SU-DHL-6 (cell line): ENCODE measurements around the gene KIAA0040.

ENCODE experiments used
- H2AFZ ChIP-seq: fragments of 200-600 bp; sonication (generic); 2 replicates; pipeline ENCODE4 v1.6.1; 2014; ENCODE audit warnings: low read depth, mild to moderate bottlenecking, moderate library complexity, mixed read lengths, antibody characterized with exemption, low read length; ENCODE audit not compliant: severe bottlenecking
- H3F3A ChIP-seq: fragments of 200-600 bp; shearing (Covaris generic); 2 replicates; pipeline ENCODE4 v1.6.0; 2016; ENCODE audit warnings: antibody characterized with exemption, mild to moderate bottlenecking; ENCODE audit not compliant: insufficient read depth
- H3K27ac ChIP-seq: fragments of 200-600 bp; sonication (generic); 2 replicates; pipeline ENCODE4 v1.5.1; 2016; ENCODE audit warnings: low read depth, mild to moderate bottlenecking, low read length, moderate library complexity, mixed read lengths
- H3K27me3 ChIP-seq: fragments of 200-600 bp; sonication (generic), shearing (Covaris generic); 2 replicates; pipeline ENCODE4 v1.6.0; 2014; ENCODE audit warnings: mild to moderate bottlenecking, low read length
- H3K36me3 ChIP-seq: fragments of 200-600 bp; sonication (generic); 2 replicates; pipeline ENCODE4 v1.6.1; 2014; ENCODE audit warnings: mild to moderate bottlenecking, low read length, mixed read lengths
- H3K4me2 ChIP-seq: fragments of 300-600, 200-600 bp; shearing (Covaris generic), sonication (generic); 2 replicates; pipeline ENCODE4 v1.6.0; 2014; ENCODE audit warnings: low read length, low read depth, mild to moderate bottlenecking; ENCODE audit not compliant: poor library complexity, severe bottlenecking
- H3K4me3 ChIP-seq: fragments of 200-600 bp; sonication (generic); 2 replicates; pipeline ENCODE4 v1.5.1; 2014; ENCODE audit warnings: antibody characterized with exemption, low read length, mild to moderate bottlenecking, mixed read lengths; ENCODE audit not compliant: insufficient read depth, poor library complexity, severe bottlenecking
- H3K79me2 ChIP-seq: fragments of 200-600 bp; sonication (generic); 2 replicates; pipeline ENCODE4 v1.6.1; 2014; ENCODE audit warnings: mild to moderate bottlenecking, low read length, moderate library complexity; ENCODE audit not compliant: insufficient read depth
- H3K9ac ChIP-seq: fragments of 200-600 bp; sonication (generic); 2 replicates; pipeline ENCODE4 v1.7.0; 2014; ENCODE audit warnings: mild to moderate bottlenecking, low read length
- H3K9me2 ChIP-seq: fragments of 200-600 bp; sonication (generic); replicated peaks from 2 replicates; pipeline ENCODE4 v1.6.1; 2014; ENCODE audit warnings: low read length; ENCODE audit not compliant: insufficient read depth
- H3K9me3 ChIP-seq: fragments of 200-600 bp; sonication (generic); 2 replicates; pipeline ENCODE4 v1.6.1; 2014; ENCODE audit warnings: low read length, mixed read lengths; ENCODE audit not compliant: insufficient read depth
- H4K20me1 ChIP-seq: fragments of 200-600 bp; sonication (generic); 2 replicates; pipeline ENCODE4 v1.6.1; 2014; ENCODE audit warnings: low read depth, mild to moderate bottlenecking, antibody characterized with exemption, low read length, moderate library complexity, mixed read lengths
- EZH2phosphoT487 ChIP-seq: fragments of 200-600 bp; sonication (generic), shearing (Covaris generic); conservative IDR thresholded peaks from 2 replicates; pipeline ENCODE4 v1.6.1; 2018; ENCODE audit warnings: mild to moderate bottlenecking, antibody characterized with exemption, low read length, moderate library complexity, mixed read lengths
- TF ChIP-seq, protein P1 (sequence below): fragments of 200-600 bp; sonication (generic); IDR thresholded peaks from one replicate; pipeline ENCODE4 v1.5.1; 2017; ENCODE audit warnings: antibody characterized with exemption, mild to moderate bottlenecking, low read length, moderate library complexity; ENCODE audit not compliant: insufficient read depth, poor library complexity, severe bottlenecking

KIAA0040 gene

DNA sequence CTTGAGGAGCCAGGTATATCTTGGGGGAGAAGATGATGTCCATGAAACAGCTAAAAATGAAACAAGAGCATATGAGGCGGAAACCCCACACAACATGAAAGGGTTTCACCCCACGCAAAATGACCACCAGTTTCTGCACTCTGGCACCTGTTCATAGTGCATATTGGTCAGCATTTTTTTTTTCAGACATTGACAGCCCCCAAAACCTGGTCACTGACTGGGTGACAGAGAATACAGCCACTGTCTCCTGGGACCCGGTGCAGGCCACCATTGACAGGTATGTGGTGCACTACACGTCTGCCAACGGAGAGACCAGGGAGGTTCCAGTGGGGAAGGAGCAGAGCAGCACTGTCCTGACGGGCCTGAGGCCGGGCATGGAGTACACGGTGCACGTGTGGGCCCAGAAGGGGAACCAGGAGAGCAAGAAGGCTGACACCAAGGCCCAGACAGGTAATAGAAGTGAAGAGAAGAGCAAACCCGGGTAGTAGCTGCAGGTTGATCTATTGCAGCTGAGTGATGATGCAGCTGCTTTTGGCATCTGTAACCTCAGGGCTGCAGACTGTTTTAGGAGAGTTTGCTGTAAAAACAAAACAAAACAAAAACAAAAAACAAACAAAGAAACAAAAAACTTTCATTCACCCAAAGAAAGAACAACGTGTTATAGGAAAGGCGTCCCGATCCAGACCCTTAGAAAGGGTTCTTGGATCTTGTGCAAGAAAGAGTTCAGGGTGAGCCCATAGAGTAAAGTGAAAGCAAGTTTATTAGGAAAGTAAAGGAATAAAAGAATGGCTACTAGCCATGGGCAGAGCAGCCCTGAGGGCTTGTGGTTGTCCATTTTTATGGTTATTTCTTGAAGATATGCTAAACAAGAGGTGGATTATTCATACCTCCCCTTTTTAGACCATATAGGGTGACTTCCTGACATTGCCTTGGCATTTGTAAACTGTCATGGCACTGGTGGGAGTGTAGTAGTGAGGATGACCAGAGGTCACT lies 73.9 kb downstream of the KIAA0040 start:
- Histone ChIP-seq H3K27ac (no peak overlapping the region), H3K9me2 (no peaks in the 10 kb centered on the region), H3K9me3 (no peaks in the 10 kb centered on the region), H3K27me3 (no peaks in the 10 kb centered on the region), H3K4me3 (no peak overlapping the region), H3K36me3 (no peaks in the 10 kb centered on the region), H3F3A (no peaks in the 10 kb centered on the region), H3K79me2 (no peaks in the 10 kb centered on the region), H2AFZ (no peak overlapping the region), H3K4me2 (no peak overlapping the region), H3K9ac (no peak overlapping the region), H4K20me1 (no peaks in the 10 kb centered on the region)
- no peak for TF ChIP-seq EZH2phosphoT487
- TF ChIP-seq, protein P1, sequence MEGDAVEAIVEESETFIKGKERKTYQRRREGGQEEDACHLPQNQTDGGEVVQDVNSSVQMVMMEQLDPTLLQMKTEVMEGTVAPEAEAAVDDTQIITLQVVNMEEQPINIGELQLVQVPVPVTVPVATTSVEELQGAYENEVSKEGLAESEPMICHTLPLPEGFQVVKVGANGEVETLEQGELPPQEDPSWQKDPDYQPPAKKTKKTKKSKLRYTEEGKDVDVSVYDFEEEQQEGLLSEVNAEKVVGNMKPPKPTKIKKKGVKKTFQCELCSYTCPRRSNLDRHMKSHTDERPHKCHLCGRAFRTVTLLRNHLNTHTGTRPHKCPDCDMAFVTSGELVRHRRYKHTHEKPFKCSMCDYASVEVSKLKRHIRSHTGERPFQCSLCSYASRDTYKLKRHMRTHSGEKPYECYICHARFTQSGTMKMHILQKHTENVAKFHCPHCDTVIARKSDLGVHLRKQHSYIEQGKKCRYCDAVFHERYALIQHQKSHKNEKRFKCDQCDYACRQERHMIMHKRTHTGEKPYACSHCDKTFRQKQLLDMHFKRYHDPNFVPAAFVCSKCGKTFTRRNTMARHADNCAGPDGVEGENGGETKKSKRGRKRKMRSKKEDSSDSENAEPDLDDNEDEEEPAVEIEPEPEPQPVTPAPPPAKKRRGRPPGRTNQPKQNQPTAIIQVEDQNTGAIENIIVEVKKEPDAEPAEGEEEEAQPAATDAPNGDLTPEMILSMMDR: no peak

DNA sequence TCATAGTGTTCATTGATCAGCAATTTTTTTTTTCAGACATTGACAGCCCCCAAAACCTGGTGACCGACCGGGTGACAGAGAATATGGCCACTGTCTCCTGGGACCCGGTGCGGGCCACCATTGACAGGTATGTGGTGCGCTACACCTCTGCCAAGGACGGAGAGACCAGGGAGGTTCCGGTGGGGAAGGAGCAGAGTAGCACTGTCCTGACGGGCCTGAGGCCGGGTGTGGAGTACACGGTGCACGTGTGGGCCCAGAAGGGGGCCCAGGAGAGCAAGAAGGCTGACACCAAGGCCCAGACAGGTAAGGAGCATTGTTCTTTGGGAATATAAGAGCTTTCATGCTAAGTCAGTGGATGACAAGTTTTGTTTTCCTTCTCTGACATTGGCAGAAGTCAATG lies 75.7 kb downstream of the KIAA0040 start:
- no peak overlapping the region for H3K4me2 ChIP-seq
- H3K9me3 ChIP-seq: no peaks in the 10 kb centered on the region
- TF ChIP-seq EZH2phosphoT487: no peak
- TF ChIP-seq, protein P1: no peak
- no peak overlapping the region for H3K9ac ChIP-seq
- H3K9me2 ChIP-seq: no peaks in the 10 kb centered on the region
- H3K36me3 ChIP-seq: no peaks in the 10 kb centered on the region
- no peaks in the 10 kb centered on the region for H3K79me2 ChIP-seq
- no peaks in the 10 kb centered on the region for H3F3A ChIP-seq
- no peak overlapping the region for H2AFZ ChIP-seq
- no peak overlapping the region for H3K27ac ChIP-seq
- H3K4me3 ChIP-seq: no peak overlapping the region
- no peaks in the 10 kb centered on the region for H4K20me1 ChIP-seq
- no peaks in the 10 kb centered on the region for H3K27me3 ChIP-seq

DNA sequence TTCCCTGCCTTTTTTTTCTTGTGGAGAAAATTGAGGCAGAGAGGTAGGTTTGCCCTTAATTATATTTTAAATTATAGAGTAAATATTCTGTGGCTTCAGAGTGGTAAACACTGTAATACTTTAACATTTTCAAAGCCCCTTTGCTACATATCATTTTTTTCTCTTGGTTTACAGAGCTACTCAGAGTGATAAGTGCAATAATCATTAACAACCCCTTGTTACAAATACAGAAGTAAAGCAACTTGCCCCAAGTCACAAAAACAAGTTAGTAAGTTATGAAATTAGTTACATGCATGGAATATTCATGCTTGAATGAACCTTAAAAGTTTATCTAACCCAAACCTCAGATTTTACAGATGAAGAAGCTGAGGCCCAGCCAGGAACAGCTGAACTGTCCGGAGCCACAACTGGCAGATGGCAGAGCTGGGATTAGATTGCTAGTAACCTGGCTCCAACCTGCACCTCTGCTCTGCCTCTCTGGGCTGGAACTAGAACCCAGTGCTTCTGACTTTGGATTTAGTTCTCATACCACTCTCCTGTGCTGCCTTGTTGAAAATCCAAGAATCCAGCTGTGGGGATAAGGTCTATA lies 76.3 kb downstream of the KIAA0040 start:
- Histone ChIP-seq H3F3A (no peaks in the 10 kb centered on the region), H2AFZ (no peak overlapping the region), H3K27me3 (no peaks in the 10 kb centered on the region), H3K36me3 (no peaks in the 10 kb centered on the region), H4K20me1 (no peaks in the 10 kb centered on the region), H3K4me3 (no peak overlapping the region), H3K9me2 (no peaks in the 10 kb centered on the region), H3K9ac (no peak overlapping the region), H3K79me2 (no peaks in the 10 kb centered on the region), H3K9me3 (no peaks in the 10 kb centered on the region), H3K4me2 (no peak overlapping the region), H3K27ac (no peak overlapping the region)
- TF ChIP-seq, protein P1: no peak
